Stimulated activated CD8-positive, alpha-beta memory T cell treated with anti-CD3 and anti-CD28 coated beads, Interleukin-15, amount 100 ng/mL, for 24 hours (primary cell): ENCODE measurements around the gene PROP1.
"Not testable (repeated sequence)": the region's sequence is repeated elsewhere in the genome, so short reads cannot be mapped to it uniquely, and the experiment has no call there.

ENCODE experiments used
- DNase-seq: peaks from one replicate; pipeline ENCODE4 v3.0.0-alpha.2; 2020; ENCODE audit warnings: low read depth

PROP1 gene

GRCh38 chr5:177945145-177945544, 50.9 kb downstream of the PROP1 start:
- not testable (repeated sequence) for DNase-seq

GRCh38 chr5:177943805-177944736, 52.0 kb downstream of the PROP1 start:
- not testable (repeated sequence) for DNase-seq

- DNase-seq: not testable (repeated sequence)
These were observed 53.1 kb downstream of the PROP1 start for GRCh38 chr5:177942896-177943295.
